ENCODE data around the gene THAP2. TPM values are rescaled to one million over a fixed set of nuclear protein-coding genes. Genes with fewer than 3 reads are reported as not detected.
"Not testable (repeated sequence)": the region's sequence is repeated elsewhere in the genome, so short reads cannot be mapped to it uniquely, and the experiment has no call there.

Gene THAP2
- total RNA-seq, 1 donor from 2014 or later: 5.7 TPM

DNA sequence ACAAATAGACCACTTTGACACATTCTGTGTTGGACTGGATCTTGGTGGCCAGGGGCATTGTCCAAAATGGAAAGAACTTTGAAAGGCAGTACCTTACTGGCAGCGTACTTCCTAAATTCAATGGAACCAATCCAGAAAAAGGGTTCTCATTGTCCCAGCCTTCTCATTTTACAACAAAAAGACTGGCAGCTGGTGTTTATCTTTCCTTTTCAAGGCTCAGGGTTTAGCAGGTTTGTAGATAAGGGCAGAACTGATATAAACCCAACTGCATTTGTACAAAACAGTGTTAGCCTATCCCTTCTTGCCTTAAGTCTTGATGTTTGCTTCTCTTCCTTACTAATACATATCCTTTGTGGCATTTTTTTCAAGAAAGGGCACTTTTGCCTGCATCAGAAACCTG, 7.7 kb downstream of the THAP2 start:
- intact Hi-C loops (cut with micrococcal nuclease): no loop called here

DNA sequence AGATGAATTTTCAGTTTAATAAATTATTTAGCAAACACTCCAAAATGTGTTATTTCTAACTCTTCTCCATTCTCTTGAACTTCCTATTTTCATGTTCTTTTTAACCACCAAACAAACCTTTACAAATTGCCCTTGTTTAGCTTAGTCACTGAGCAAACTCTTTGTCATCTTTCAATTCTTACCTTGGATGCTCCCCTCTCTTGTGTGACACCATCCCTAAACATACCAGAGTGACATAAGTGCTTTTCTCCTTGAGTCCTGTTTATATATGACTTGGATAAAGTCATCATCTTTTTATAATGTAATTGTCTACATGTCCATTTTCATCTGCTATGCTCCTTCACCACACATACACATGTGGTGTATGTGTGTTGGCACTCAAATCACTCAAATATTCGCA, 18.4 kb downstream of the THAP2 start:
- DNase-seq: peak; percentile 25
- H3K36me3 Mint-ChIP-seq (ENCODE audit: low read depth): no peaks in the 10 kb centered on the region
- no peak overlapping the region for H3K27ac Mint-ChIP-seq
- H3K9me3 Mint-ChIP-seq: no peaks in the 10 kb centered on the region
- H3K4me1 Mint-ChIP-seq: peaks cover 6% of the 10 kb centered on the region
- intact Hi-C loops (cut with micrococcal nuclease): loop anchor here (10.0 kb wide), 1 partner anchor 1438 kb away; the partner anchor contains the start of gene CNOT2
- H3K27me3 Mint-ChIP-seq: peaks cover 3% of the 10 kb centered on the region
- no peak overlapping the region for H3K4me3 Mint-ChIP-seq

More for the DNA sequence above, 7.7 kb downstream of the THAP2 start:
- no peak for DNase-seq
- Mint-ChIP-seq H3K4me1 (peaks cover 10% of the 10 kb centered on the region), H3K36me3 (ENCODE audit: low read depth) (peaks cover 7% of the 10 kb centered on the region), H3K27ac (no peak overlapping the region), H3K27me3 (peaks cover 2% of the 10 kb centered on the region), H3K9me3 (peaks cover 6% of the 10 kb centered on the region), H3K4me3 (no peak overlapping the region)

DNA sequence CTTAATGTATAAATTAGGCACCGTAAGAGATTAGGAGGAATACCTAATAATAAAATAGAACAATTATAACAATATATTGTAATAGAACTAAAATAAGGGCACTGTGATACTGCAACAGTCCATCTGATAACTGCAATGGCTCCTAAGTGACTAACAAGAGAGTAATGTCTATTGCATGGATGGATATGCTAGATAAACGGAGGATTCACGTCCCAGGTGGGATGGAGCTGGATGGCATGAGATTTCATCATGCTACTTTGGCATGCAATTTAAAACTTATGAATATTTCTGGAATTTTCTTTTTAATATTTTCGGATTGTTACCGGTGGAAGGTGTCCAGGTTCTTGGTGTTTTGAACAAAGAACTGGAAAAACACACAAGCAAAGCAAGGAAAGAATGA, 19.5 kb downstream of the THAP2 start:
- intact Hi-C loops (cut with micrococcal nuclease): loop anchor here (10.0 kb wide), 1 partner anchor 1439 kb away; the partner anchor contains the start of gene CNOT2
- Mint-ChIP-seq H3K4me3 (no peak overlapping the region), H3K4me1 (peaks cover 12% of the 10 kb centered on the region), H3K27ac (no peak overlapping the region), H3K9me3 (no peaks in the 10 kb centered on the region), H3K36me3 (ENCODE audit: low read depth) (no peaks in the 10 kb centered on the region), H3K27me3 (peaks cover 3% of the 10 kb centered on the region)
- no peak for DNase-seq

DNA sequence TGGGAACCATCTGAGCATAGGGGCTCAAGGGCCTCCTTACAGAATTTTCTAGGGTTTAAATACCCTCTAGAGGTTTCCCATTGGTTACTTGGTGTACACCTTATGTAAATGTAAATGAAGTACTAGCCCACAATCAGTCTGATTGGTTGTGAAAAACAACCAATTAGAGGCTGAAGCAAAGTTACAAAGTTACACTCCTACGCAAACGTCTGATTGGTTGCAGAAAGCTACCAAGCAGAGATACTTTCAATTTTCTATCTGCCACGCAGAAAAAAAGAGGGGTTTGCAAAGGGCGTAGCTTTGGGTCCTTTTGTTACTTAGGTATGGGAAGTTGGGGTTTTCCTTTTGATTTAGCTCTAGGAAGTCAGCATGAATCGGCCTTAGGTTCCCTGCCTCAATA, 20.0 kb downstream of the THAP2 start:
- peak; percentile 72 for DNase-seq
- Mint-ChIP-seq H3K36me3 (ENCODE audit: low read depth) (no peaks in the 10 kb centered on the region), H3K9me3 (no peaks in the 10 kb centered on the region), H3K27ac (no peak overlapping the region), H3K4me1 (peaks cover 12% of the 10 kb centered on the region), H3K27me3 (peaks cover 3% of the 10 kb centered on the region), H3K4me3 (peak overlapping the region; percentile 55)
- intact Hi-C loops (cut with micrococcal nuclease): loop anchor here (10.0 kb wide), 1 partner anchor 1439 kb away; the partner anchor contains the start of gene CNOT2

DNA sequence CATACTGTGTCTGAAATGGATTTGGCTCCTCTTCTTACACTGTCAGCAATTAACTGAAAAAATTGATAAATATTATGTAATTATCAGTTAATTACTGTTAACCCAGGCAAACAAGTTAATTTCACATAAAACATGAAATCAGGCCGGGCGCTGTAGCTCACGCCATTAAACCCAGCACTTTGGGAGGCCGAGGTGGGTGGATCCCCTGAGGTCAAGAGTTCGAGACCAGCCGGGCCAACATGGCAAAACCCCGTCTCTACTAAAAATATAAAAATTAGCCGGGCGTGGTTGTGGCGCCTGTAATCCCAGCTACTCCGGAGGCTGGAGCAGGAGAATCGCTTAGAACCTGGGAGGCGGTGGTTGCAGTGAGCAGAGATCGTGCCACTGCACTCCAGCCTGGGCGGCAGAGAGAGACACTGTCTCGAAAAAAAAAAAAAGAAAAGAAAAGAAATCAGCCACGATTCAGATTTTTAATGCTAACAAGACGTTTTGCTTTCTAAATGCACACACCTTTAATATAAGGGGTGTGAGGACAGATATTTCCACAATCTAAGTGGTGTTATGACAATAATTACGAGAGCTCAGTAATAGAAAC, 21.3 kb downstream of the THAP2 start:
- Mint-ChIP-seq H3K4me3 (peak overlapping the region; percentile 92), H3K4me1 (peaks cover 12% of the 10 kb centered on the region), H3K27ac (peak overlapping the region; percentile 95), H3K36me3 (ENCODE audit: low read depth) (no peaks in the 10 kb centered on the region), H3K9me3 (no peaks in the 10 kb centered on the region), H3K27me3 (no peaks in the 10 kb centered on the region)
- intact Hi-C loops (cut with micrococcal nuclease): loop anchor here (10.0 kb wide), 1 partner anchor 1441 kb away; the partner anchor contains the start of gene CNOT2
- DNase-seq: peak; percentile 56

DNA sequence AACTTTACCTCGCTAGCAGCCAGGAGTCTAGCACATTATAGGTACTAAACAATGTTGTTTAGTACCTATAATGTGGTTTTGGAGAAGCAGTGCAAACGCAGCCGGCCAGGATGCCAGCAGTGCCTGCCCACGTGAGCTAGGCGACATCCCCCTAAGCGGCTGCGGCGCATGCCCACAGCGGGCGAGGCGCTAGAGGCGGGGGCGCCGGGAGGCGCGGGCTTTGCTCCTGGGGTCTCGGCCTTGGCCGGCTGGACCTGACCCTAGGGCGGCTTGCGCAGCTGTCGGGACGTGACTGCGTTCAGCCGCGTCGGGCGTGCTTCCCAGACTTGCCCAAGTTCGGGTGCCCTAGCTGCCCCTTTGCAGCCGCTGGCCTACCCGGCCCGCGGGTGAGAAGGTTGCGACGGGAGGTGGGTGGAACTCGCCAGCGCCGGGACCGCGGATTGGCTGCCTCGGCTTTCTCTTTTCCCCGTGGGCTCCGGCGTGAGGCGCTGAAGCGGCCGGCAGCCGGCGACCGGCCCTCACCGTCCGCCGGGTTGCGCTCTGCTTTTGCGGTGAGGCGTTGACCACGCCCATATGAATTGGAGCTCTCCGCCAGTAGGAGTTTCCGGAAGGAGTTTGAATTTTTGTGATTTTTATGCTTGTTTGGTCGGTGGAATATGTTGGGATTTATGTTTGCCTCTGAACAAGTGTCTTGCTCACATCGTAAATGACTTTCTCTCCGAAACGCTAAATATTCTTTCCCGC, 22.0 kb downstream of the THAP2 start, which contains the start of gene TMEM19:
TMEM19 (plus strand) TSS at position 169 of the 744 bp plus-strand sequence. CDS start 599 bp downstream, outside the sequence.
- Mint-ChIP-seq H3K4me1 (peaks cover 12% of the 10 kb centered on the region), H3K27me3 (no peaks in the 10 kb centered on the region), H3K9me3 (no peaks in the 10 kb centered on the region), H3K4me3 (peak within 1 kb of the TSS; percentile 92), H3K36me3 (ENCODE audit: low read depth) (no peaks in the 10 kb centered on the region), H3K27ac (peak within 1 kb of the TSS; percentile 95)
- peak; percentile 94 for DNase-seq
- intact Hi-C loops (cut with micrococcal nuclease): loop anchor here (1.0 to 10.0 kb wide), 4 partner anchors 22 to 1441 kb away; partner anchors contain the start of genes CNOT2, RAB21, TBC1D15 and THAP2

DNA sequence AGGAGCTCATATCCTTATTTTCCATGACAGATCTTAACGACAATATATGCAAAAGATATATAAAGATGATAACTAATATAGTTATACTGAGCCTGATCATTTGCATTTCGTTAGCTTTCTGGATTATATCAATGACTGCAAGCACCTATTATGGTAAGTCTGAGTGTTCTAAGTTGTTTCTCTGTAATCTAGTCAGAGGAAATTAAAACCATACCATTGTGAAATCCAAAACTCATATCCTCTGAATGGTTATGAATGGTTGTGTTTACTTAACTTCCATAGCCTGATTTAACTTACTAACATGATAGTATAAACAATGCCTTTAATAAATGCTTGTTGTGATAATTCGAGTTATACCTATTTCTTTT, 22.5 kb downstream of the THAP2 start:
- no peaks in the 10 kb centered on the region for H3K9me3 Mint-ChIP-seq
- peaks cover under 1% of the 10 kb centered on the region for H3K36me3 Mint-ChIP-seq (ENCODE audit: low read depth)
- H3K4me3 Mint-ChIP-seq: peak overlapping the region; percentile 92

DNA sequence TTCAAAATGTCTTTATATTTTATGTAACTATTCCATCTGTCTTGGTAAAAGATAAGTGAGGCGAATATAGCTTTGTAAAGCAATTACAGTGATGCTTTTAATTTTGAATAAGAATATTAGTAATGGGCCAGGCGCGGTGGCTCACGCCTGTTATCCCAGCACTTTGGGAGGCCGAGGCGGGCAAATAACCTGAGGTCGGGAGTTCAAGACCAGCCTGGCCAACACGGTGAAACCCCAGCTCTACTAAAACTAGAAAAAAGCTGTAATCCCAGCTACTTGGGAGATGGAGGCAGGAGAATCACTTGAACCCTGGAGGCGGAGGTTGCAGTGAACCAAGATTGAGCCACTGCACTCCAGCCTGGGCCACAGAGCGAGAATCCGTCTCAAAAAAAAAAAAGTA, 23.1 kb downstream of the THAP2 start:
- H3K36me3 Mint-ChIP-seq (ENCODE audit: low read depth); H3K9me3 Mint-ChIP-seq; H3K27ac Mint-ChIP-seq; DNase-seq; H3K27me3 Mint-ChIP-seq: not testable (repeated sequence)
- intact Hi-C loops (cut with micrococcal nuclease): loop anchor here (10.0 kb wide), 1 partner anchor 1442 kb away; the partner anchor contains the start of gene CNOT2
- Mint-ChIP-seq H3K4me1 (peaks cover 12% of the 10 kb centered on the region), H3K4me3 (peak overlapping the region; percentile 37)

More for the DNA sequence above, 22.5 kb downstream of the THAP2 start:
- Mint-ChIP-seq H3K4me1 (peaks cover 12% of the 10 kb centered on the region), H3K27ac (peak overlapping the region; percentile 95), H3K27me3 (no peaks in the 10 kb centered on the region)
- DNase-seq: no peak
- intact Hi-C loops (cut with micrococcal nuclease): loop anchor here (1.0 to 10.0 kb wide), 4 partner anchors 22 to 1442 kb away; partner anchors contain the start of genes CNOT2, RAB21, TBC1D15 and THAP2

DNA sequence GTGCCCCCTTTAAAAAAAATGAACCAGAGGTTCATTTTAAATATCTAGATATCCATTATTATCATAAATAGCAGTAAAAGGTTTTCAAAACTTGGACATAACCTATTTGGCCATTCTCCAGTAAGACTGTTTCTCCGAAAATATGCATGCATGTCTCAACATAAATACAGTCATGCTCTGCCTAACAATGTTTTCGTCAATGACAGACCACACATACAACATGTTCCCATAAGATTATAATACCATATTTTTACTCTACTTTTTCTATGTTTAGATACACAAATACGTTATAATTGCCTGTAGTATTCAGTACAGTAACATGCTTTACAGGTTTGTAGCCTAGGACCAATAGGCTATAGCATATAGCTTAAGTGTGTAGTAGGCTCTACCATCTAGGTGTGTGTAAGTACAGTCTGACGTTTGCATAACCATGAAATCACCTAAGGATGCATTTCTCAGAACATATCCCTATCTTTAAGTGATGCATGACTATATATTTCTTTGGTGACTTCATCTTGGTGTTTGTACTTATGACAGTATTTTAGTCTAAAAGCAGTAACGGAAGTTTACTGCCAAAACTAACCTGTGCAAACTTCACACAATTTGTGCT, 25.0 kb downstream of the THAP2 start:
- no peak for DNase-seq
- peaks cover 14% of the 10 kb centered on the region for H3K4me1 Mint-ChIP-seq
- no peaks in the 10 kb centered on the region for H3K9me3 Mint-ChIP-seq
- intact Hi-C loops (cut with micrococcal nuclease): loop anchor here (10.0 kb wide), 1 partner anchor 1444 kb away; the partner anchor contains the start of gene CNOT2
- no peaks in the 10 kb centered on the region for H3K27me3 Mint-ChIP-seq
- no peak overlapping the region for H3K27ac Mint-ChIP-seq
- H3K36me3 Mint-ChIP-seq (ENCODE audit: low read depth): peaks cover 2% of the 10 kb centered on the region
- no peak overlapping the region for H3K4me3 Mint-ChIP-seq

DNA sequence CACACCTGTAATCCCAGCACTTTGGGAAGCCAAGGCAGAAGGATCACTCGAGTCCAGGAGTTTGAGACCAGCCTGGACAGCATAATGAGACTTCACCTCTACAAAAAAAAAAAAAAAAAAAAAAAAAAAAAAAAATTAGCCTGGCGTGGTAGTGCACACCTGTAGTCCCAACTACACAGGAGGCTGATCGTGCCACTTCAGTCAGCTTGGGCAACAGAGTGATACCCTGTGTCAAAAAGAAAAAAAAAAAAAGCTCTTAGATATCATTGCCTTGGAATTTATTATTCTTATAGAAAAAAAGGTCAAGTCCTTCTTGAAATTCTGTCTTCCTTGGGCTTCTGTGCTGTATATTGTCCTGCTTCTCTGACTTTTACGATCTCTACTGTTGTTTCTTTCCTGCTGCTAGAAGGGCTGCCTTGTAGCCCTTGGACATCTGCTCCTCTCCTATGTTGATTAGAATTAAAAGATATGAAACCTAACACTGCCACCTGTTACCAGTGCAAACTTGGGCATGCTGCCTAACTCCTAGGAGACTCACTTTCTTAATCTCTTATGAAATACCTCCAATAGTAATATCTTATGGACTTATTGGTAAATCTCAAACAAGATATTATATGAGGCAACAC, 27.5 kb downstream of the THAP2 start:
- Mint-ChIP-seq H3K36me3 (ENCODE audit: low read depth) (peaks cover 6% of the 10 kb centered on the region), H3K9me3 (no peaks in the 10 kb centered on the region), H3K27ac (no peak overlapping the region), H3K4me3 (no peak overlapping the region), H3K27me3 (no peaks in the 10 kb centered on the region), H3K4me1 (peaks cover 14% of the 10 kb centered on the region)
- DNase-seq: no peak
- intact Hi-C loops (cut with micrococcal nuclease): no loop called here

DNA sequence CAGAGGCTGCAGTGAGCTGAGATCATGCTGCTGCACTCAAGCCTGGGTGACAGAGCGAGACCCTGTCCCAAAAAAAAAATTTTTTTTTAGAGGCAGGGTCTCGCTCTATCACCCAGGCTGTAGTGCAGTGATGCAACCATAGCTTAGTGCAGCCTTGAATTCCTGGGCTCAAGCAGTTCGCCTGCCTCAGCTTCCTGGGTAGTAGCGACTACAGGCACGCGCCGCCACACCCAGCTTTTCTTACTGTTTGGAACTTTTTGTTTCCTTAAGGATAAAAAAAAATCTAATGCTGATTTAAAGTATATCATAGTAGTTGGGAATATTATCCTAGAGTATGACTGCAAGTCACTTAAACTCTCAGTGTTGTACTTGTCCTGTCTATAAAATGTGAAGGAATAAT, 29.0 kb downstream of the THAP2 start:
- H3K27ac Mint-ChIP-seq: no peak overlapping the region
- no peaks in the 10 kb centered on the region for H3K9me3 Mint-ChIP-seq
- intact Hi-C loops (cut with micrococcal nuclease): no loop called here
- no peaks in the 10 kb centered on the region for H3K27me3 Mint-ChIP-seq
- H3K36me3 Mint-ChIP-seq (ENCODE audit: low read depth): peaks cover 8% of the 10 kb centered on the region
- DNase-seq: no peak
- H3K4me1 Mint-ChIP-seq: peaks cover 8% of the 10 kb centered on the region
- no peak overlapping the region for H3K4me3 Mint-ChIP-seq

DNA sequence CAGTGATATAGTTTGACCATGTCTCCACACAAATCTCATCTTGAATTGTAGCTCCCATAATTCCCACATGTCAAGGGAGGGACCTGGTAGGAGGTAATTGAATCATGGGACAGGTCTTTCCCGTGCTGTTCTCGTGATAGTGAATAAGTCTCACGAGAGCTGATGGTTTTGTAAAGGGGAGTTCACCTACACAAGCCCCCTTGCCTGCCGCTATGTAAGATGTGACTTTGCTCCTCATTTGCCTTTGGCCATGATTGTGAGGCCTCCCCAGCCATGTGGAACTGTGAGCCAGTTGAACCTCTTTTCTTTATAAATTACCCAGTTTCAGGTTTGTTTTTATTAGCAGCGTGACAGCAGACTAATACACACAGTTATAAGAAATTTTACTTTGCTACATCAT, 29.6 kb downstream of the THAP2 start:
- H3K9me3 Mint-ChIP-seq; DNase-seq; H3K4me1 Mint-ChIP-seq; intact Hi-C loops (cut with micrococcal nuclease); H3K4me3 Mint-ChIP-seq; H3K27me3 Mint-ChIP-seq; H3K27ac Mint-ChIP-seq: not testable (repeated sequence)
- peaks cover 11% of the 10 kb centered on the region for H3K36me3 Mint-ChIP-seq (ENCODE audit: low read depth)

DNA sequence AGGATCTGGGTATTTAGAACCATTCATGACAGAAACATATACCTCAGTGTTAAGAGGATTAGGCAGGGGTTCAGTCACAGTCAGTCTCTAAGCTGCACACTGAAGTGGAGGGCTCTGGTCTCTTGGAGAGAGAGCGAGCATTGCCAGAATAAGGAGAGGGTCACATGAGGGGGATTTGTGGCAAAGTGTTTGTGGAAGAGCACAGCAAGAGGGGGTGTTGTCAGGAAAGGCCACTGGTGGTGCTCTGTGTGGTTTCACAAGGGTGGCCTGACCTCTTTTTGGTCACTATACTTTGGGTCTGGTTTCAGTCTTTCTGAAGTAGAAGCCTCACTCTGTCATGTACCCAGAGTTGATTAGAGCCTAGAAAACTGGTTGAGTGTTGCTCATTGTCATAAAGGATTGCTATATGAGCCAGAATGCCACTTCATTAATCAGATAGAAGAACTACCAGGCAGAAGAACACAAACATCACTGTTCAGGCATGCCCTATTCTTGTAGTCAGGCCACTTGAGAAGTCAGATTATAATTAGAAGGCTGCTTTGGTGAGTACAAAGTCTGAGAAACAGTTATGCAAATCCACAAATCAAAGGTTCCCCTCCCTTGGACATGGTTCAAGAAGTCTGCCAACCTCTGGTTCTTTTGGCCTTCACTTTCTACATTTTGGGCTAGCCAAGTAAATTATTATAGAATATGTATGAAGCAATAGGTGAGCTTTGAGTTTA, 30.2 kb downstream of the THAP2 start:
- intact Hi-C loops (cut with micrococcal nuclease): no loop called here
- Mint-ChIP-seq H3K4me3 (no peak overlapping the region), H3K27ac (no peak overlapping the region), H3K9me3 (no peaks in the 10 kb centered on the region), H3K27me3 (no peaks in the 10 kb centered on the region), H3K36me3 (ENCODE audit: low read depth) (peaks cover 13% of the 10 kb centered on the region), H3K4me1 (peaks cover 7% of the 10 kb centered on the region)
- no peak for DNase-seq

All from activated CD4-positive, alpha-beta T cell treated with anti-CD3 and anti-CD28 coated beads, Interleukin-2, amount 10 ng/mL, durations not matched to agents 24 days and 14 days (primary cell).